GM18873 (cell line): ENCODE data around the gene METTL23.

Experiments used
- ATAC-seq: cut with Tn5 transposase; IDR thresholded peaks from one replicate; pipeline ENCODE4 v1.9.1; 2021; ENCODE audit warnings: mild to moderate bottlenecking, moderate library complexity, moderate number of reproducible peaks; ENCODE audit not compliant: unreplicated experiment, low FRiP score

The METTL23 gene

DNA sequence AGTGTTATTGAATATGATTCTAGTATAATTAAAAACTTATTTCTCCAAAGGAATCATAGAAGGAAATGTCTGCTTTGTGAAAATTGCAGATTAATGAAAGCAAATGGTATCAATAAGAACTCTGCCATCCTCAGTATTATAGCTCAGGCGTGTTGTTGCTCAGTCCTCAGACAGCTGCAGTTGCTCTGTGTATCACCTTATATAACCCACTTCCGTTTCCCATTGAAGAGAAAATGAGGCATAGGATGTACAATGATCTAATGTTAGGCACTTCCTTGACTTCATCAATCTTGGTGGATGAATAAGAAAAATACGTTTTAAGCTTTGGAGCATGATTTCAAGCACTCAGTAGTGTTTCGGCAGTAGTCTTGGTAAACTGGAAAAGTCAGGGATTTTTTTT is 25.4 kb downstream of the METTL23 start:
- ATAC-seq, result no peak

DNA sequence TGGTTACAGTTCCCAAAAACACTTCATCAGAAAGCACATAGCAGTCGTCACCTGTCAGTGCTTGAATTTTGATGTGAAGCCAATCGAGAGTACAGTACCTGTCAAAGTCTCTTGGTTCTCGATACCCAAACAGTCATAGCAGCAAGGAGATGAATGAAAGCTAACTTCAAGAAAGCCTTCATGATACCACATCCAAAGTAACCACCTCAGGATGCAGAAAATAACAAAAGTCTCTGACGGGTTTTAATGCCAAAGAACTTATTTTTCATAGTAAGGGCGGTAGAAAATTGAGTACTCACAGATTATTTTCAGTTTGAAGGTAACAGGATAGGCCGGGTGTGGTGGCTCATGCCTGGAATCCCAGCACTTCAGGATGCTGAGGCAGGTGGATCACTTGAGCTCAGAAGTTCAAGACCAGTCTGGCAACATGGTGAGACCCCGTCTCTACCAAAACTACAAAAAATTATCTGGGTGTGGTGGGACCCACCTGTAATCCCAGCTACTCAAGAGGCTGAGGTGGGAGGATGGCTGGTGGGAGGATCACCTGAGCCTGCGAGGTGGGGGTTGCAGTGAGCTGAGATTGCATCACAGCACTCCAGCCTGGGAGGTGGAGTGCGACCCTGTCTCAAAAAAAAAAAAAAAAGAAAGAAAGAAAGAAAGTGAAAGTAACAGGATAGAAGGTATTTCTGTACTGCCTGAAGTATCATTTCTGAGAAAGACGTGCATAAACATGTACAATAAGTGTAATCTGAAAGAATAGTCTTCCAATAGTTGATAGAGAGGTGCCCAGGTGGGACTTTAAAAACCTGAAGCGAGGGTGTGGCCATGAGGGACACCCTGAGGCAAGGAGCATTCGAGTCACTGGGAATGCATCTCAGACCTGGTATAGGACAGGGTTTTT is 26.7 kb downstream of the METTL23 start:
- no peak for ATAC-seq

DNA sequence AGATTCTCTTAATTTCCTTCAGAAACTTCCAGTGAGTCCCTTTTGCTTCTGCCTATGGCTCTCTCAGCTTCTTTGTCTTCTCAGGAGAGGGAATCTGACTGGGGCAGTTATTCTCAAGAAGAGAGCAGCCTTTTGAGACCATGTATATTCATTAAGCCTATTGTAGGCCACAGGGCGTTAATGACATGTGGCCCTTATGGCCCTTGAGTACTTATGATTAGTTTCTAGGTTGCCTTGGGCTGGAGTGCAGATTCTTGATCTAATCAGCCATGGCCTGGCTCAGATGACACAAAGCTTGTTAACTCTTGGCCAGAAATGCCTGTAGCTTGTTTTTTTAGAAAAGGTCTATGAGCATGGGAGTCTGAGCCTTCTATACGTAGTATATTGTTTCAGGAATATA is 28.6 kb downstream of the METTL23 start:
- no peak for ATAC-seq

DNA sequence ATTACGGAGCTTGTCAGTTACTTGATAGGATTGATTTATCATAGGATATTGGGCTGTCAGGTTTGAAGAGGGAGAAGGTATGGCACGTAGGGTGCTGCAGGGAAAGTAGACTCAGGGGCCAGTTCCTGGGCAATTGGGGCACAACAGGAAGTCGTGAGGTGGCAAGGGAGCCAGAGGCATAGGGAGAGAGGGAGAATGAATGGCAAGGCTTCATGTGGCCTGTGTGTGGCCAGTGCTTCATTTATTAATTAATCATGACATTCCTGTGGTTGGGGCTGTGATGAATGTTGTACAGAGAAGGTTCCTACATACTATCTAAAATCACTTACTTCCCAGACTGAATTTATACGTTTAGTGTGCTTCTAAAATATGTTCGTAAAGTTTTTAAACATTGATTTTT is 30.6 kb downstream of the METTL23 start:
- no peak for ATAC-seq

DNA sequence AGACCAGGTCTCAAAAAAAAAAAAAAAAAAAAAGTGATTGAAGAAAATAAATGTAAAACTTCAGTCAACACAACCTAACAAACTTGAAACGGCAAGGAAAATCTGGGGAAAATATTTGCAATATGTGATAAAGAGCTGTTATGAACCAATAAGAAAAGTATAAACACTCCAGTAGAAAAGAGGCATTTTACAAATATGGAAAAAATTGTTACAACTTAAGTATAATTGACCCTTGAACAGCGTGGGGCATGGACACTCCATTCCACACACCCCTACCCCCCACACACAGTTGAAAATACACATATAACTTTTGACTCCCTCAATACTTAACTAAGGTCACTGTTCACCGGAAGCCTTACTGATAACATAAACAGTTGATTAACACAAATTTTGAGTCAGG is 31.9 kb downstream of the METTL23 start:
- ATAC-seq, result no peak

DNA sequence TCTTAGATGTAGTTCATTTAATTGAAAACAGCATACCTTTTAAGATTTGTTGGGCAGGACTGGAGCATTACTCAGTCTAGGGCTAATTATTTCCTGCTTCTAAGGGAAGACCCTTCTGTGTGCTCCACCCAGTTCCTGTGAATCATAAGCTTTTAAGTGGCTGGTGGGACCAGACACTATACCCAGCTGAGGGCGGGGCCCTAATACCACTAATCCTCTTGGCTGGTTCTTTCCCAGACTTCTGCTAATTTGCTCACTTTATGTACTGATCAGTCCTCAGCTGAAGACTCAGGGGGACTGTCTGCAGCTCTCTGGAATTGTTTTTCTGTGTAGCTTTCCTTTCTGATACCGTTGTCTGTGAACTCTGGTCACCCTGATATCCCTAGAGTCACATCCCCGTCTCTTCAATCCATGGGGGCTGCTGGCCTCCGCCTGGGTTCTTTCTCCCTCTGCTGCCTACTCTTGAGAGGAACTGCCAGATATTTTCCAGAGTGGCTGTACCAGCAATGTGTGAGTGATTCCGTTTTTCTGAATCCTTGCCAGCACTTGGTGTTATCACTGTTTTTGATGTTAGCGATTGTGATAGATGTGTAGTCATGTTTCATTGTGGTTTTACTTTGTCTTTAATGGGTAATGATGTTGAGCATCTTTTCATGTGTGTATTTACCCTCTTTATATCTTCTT is 46.3 kb downstream of the METTL23 start:
- ATAC-seq, result no peak

DNA sequence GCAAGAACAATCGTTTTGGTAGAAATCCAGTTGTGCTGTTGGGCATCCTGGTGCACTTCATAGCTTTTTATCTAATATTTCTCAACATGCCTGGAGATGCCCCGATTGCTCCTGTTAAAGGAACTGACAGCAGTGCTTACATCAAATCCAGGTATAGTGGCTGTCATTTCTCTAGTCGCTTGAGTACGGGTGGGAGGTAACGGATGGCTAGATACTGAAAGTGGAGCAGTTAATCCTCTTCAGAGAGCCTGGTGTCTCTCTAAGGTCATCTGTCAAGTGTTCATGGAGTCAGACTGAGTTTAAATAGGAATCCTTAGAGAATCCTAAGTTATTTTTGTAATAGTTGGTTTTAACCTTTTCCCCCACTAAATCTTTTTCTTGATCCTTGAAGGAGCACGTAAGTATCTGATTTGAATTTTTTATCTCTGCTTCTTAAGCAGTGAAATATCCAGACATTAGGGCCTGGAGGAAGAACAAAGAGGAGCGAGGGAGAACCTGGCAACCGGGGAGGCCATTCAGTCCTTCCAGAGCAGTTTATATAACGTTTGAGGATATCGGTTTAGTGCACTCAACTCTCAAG is 48.5 kb downstream of the METTL23 start:
- ATAC-seq, result no peak

DNA sequence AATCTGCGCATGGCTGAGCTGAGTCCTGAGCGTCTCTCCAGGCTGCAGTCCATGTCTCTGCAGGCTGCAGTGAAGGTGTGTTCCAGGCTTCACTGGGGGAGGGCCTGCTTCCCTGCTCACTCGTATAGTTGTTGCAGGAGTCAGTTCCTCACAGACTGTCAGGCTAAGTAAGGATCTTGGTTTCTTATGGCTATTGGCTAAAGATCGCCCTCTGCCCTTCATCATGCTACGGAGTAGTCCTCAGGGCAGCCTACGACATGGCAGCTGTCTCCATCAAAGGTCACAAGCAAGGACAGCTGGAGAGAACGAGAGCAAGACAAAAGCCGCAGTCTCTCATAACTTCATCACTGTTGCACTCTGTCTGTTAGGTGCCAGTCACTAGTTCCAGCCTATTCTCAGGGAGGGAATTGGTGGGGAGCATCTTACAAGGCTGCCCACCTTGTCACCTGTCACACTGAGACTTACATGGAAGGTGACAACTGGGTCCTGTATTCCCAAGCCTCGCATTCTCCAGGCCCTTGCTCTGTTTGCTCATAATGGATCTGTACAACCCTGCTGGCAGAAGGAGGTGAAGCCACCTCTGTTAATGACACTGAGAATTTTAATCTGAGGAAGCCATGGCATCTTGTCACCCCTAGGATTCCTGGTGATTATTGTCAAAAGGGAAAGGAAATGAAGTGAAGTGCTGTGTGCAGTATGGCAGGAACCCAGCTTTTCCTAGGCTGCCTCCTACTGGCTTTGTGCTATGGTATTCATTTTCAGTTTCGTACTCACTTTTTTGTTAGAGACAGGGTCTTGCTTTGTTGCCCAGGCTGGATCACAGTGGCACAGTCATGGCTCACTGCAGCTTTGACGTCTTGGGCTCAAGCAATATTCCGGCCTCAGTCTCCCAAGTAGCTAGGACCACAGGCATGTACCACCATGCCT is 54.7 kb downstream of the METTL23 start:
- no peak for ATAC-seq

DNA sequence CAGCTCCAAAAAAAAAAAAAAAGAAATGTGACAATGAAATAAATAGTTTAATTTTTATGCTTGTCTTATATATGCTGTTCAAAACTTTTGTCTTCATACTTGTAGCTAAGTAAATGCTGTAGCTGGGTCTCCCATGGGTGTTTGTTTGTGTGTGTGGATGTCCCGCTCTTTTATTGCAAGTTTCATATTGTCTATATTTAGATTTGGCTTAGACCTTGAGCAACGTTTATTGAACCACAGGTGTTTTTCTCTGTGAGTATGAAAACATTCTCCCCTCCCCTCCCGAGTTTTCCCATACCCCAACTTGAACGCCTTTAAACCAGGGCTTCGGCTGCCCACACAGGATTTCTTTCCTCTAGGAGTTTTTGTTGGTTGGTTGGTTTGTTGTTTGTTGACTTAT is 56.5 kb downstream of the METTL23 start:
- ATAC-seq, result no peak
